ENCODE measurements around the gene DTX3L. TPM values are rescaled to one million over a fixed set of nuclear protein-coding genes. Genes with fewer than 3 reads are reported as not detected.
A peak's percentile ranks its signal among the peaks of the same experiment; 100 is the strongest.

DTX3L gene
- total and polyA plus RNA-seq, 10 of the 15 experiments (the other 5 are each of a cell fraction or from before 2014, with no cell fraction given) = 9.9 to 41.4 (median 21.7) TPM

DNA sequence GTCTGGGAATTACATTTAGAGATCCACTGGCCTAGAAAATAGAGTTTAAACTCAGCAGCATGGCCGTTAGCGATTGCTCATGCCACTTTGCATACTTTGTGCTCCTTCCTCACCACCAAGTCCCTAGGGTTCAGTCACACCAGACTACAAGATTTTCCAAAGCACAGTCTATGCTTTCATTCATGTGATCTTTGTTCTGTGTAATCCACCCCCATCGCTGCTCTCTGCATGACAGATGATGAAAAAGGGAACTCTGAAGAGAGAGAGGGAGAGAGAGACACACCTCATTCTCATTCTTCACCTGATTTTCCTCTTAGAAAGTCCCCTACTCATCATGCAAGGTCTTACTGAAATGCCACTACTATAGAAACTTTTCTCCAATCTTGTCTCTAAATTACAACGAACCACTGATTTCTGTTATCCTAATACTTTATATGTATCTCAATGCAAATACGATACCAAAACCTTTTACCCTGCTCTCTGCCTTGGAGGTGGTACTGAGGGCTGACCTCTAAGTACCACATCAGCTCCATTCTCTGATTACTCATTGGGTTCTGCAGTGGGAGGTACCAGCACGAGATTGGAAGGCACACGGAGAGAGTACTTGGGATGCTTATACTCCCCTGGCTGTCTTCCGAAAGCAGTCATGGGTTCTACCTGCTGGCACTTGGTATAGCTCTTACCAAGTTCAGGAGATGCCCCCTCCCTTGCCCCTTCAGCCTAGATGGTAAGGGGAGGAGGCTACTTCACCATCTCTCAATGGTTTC lies 12.2 kb downstream of the DTX3L start (continued):
- peak; percentile 78 for TF ChIP-seq MXI1 (IDR thresholded peaks at IDR 0.05; ENCODE audit: low read depth, low read length)
- no peak; the same call in 1 of the 2 replicates for TF ChIP-seq PAX8 (IDR thresholded peaks at IDR 0.05)
- peak; percentile 94 for TF ChIP-seq CHD2 (IDR thresholded peaks at IDR 0.05; ENCODE audit: borderline replicate concordance, low read depth, low read length)
- TF ChIP-seq, protein P1, sequence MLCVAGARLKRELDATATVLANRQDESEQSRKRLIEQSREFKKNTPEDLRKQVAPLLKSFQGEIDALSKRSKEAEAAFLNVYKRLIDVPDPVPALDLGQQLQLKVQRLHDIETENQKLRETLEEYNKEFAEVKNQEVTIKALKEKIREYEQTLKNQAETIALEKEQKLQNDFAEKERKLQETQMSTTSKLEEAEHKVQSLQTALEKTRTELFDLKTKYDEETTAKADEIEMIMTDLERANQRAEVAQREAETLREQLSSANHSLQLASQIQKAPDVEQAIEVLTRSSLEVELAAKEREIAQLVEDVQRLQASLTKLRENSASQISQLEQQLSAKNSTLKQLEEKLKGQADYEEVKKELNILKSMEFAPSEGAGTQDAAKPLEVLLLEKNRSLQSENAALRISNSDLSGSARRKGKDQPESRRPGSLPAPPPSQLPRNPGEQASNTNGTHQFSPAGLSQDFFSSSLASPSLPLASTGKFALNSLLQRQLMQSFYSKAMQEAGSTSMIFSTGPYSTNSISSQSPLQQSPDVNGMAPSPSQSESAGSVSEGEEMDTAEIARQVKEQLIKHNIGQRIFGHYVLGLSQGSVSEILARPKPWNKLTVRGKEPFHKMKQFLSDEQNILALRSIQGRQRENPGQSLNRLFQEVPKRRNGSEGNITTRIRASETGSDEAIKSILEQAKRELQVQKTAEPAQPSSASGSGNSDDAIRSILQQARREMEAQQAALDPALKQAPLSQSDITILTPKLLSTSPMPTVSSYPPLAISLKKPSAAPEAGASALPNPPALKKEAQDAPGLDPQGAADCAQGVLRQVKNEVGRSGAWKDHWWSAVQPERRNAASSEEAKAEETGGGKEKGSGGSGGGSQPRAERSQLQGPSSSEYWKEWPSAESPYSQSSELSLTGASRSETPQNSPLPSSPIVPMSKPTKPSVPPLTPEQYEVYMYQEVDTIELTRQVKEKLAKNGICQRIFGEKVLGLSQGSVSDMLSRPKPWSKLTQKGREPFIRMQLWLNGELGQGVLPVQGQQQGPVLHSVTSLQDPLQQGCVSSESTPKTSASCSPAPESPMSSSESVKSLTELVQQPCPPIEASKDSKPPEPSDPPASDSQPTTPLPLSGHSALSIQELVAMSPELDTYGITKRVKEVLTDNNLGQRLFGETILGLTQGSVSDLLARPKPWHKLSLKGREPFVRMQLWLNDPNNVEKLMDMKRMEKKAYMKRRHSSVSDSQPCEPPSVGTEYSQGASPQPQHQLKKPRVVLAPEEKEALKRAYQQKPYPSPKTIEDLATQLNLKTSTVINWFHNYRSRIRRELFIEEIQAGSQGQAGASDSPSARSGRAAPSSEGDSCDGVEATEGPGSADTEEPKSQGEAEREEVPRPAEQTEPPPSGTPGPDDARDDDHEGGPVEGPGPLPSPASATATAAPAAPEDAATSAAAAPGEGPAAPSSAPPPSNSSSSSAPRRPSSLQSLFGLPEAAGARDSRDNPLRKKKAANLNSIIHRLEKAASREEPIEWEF (IDR thresholded peaks at IDR 0.05; ENCODE audit: insufficient replicate concordance, low read depth, low read length) = no peak
- TF ChIP-seq NRF1 (conservative IDR thresholded peaks at IDR 0.05; ENCODE audit: low read depth, low read length) = no peak
- peak; percentile 52 for TF ChIP-seq ZZZ3 (IDR thresholded peaks at IDR 0.05; ENCODE audit: control insufficient read depth, insufficient read length, low read depth)
